ENCODE measurements around the gene CSTF1.

- TF ChIP-seq POLR2A (IDR thresholded peaks at IDR 0.05): no peak
- TF ChIP-seq CTCF (IDR thresholded peaks at IDR 0.05): no peak
These were observed 35.4 kb downstream of the CSTF1 start for GRCh38 chr20:56427797-56428196.

Measured in testis (tissue), 2 donors.